Heart right ventricle (tissue), 16 donors: ENCODE measurements around the gene TUBAL3. TPM values are rescaled to one million over a fixed set of nuclear protein-coding genes. Genes with fewer than 3 reads are reported as not detected.

Experiments
- ATAC-seq, 8 donors: fragments of 200-7000 bp; cut with Tn5 transposase; one replicate each; pipeline ENCODE4 v1.9.1; 2020; ENCODE audit warnings: mild to moderate bottlenecking in 8 of 8, moderate library complexity in 8 of 8, moderate number of reproducible peaks in 1 of 8
- DNase-seq, 2 donors: peaks; one replicate each; pipeline ENCODE4 v3.0.0-alpha.2; 2020
- H3K27ac ChIP-seq, 10 donors: fragments of 200-600 bp; sonication (generic) in 2 of 10; one replicate each; pipeline versions ENCODE4 v1.5.0 to v1.8.0; 2020 to 2022; ENCODE audit warnings: mild to moderate bottlenecking in 3 of 10
- H3K27me3 ChIP-seq, 7 donors: fragments of 200-600 bp; one replicate each; pipeline ENCODE4 v1.8.0; 2021 to 2022; ENCODE audit warnings: mild to moderate bottlenecking in 2 of 7
- H3K36me3 ChIP-seq, 9 donors: fragments of 200-600 bp; sonication (generic) in 1 of 9; one replicate each; pipeline versions ENCODE4 v1.5.0 to v1.8.0; 2020 to 2022; ENCODE audit warnings: mild to moderate bottlenecking in 2 of 9
- H3K4me1 ChIP-seq, 9 donors: fragments of 200-600 bp; sonication (generic) in 1 of 9; one replicate each; pipeline versions ENCODE4 v1.5.0 to v1.8.0; 2020 to 2022; ENCODE audit warnings: mild to moderate bottlenecking in 4 of 9
- H3K4me3 ChIP-seq, 10 donors: fragments of 200-600 bp; sonication (generic) in 2 of 10; one replicate each; pipeline versions ENCODE4 v1.5.0 to v1.8.0; 2020 to 2022; ENCODE audit warnings: mild to moderate bottlenecking in 7 of 10, moderate library complexity in 2 of 10
- H3K9me3 ChIP-seq, 11 donors: fragments of 200-600 bp in 10 of 11; sonication (generic) in 2 of 11; one replicate each; pipeline versions ENCODE4 v1.5.0 to v1.8.0; 2013 to 2022; ENCODE audit warnings: mild to moderate bottlenecking in 2 of 11, control low read depth in 1 of 11, moderate library complexity in 1 of 11
- WGBS, 2 donors: extraction: QIAGEN DNeasy Blood & Tissue Kit; methylation state at CpG; one replicate each; pipeline ENCODE4 v1.1.7; 2013; ENCODE audit warnings: inconsistent platforms in 1 of 2; 5-methylcytosine and 5-hydroxymethylcytosine counted together
- intact Hi-C, 10 donors: fragments of 100-400 bp; cut with DNase I; formaldehyde crosslinking; loops; one replicate each; pipeline versions ENCODE4 v1.11.1 to v1.14.2; 2022
- long read RNA-seq, 3 donors: library from polyadenylated mRNA; unstranded; transcript quantifications; one replicate each; pipeline ENCODE4 v2.0.0, GENCODE V29; 2020 to 2021
- polyA plus RNA-seq, 2 donors: library from polyadenylated mRNA; stranded (reverse); fragments of 200-250 nt; gene quantifications; one replicate each; pipeline ENCODE4 v1.2.3, GENCODE V29; 2013
- total RNA-seq, 10 donors: library from RNA; stranded (reverse); fragmentation: NEBNext Ultra II Directional in 3 of 10; extraction: Animal tissue kit (Norgen Biotek cat#: 25700) in 3 of 10; gene quantifications; one replicate each; pipeline versions ENCODE4 v1.2.1 to v1.2.4, GENCODE V29; 2021 to 2023
- TF ChIP-seq, protein P1 (sequence below), 9 donors: fragments of 200-600 bp; sonication (generic) in 2 of 9; IDR thresholded peaks; one replicate each; pipeline versions ENCODE4 v1.5.0 to v1.8.0; 2021 to 2022; ENCODE audit warnings: antibody characterized with exemption in 9 of 9, mild to moderate bottlenecking in 5 of 9, moderate library complexity in 1 of 9
- donor health status: Arrhythmogenic right ventricular cardiomyopathy.
- donor health status: ischemic (EF 13 %, LVEDD 7.1; RV severe dilation, severe dysfunction).
- donor health status: healthy with polysubstance abuse.
- donor health status: DM: no; HTN: yes; CAD: no.
- donor health status: DM: no; HTN: no; CAD: no.
- donor health status: ischemic (EF 25% LVEDD 6.9; RV normal size, moderate dysfunction).
- donor health status: ischemic (EF 25% LVEDD 5.7; RV mildly dilated, moderate dysfunction).
- donor health status: healthy.
- donor health status: DM: yes; HTN: yes; CAD: no.
- donor health status: Ischemic cardiomyopathy.
- donor health status: ischemic (EF 35%, LVEDD 5.7; RV mildly dilated, moderate dysfunction).
- donor health status: nonischemic (EF 11% LVEDD 7.7; RV severe dilation, severe dysfunction).
- donor health status: DM: yes; HTN: yes; CAD: no.
- donor health status: PGD.
- donor health status: ischemic (EF 29% LVEDD 5.4; RV normal size, mild dysfunction).
- donor health status: nonischemic (EF 23%, LVEDD 6.1; RV moderate dilation, normal function).

TUBAL3 gene
- under 1 TPM in 7 of 10 donors, not detected in 3; 0.14 to 0.72 (median 0.17) TPM for total RNA-seq
- polyA plus RNA-seq, result under 1 TPM; 0.23 to 0.51 TPM
- long read RNA-seq, donor 1, result 0 reads
- long read RNA-seq, donor 2, result 0 reads
- long read RNA-seq, donor 3, partial matches to known transcripts, result 0 of 1 reads
- long read RNA-seq, donor 3, other reads (novel, unspliced or antisense), result 1 of 1 reads

DNA sequence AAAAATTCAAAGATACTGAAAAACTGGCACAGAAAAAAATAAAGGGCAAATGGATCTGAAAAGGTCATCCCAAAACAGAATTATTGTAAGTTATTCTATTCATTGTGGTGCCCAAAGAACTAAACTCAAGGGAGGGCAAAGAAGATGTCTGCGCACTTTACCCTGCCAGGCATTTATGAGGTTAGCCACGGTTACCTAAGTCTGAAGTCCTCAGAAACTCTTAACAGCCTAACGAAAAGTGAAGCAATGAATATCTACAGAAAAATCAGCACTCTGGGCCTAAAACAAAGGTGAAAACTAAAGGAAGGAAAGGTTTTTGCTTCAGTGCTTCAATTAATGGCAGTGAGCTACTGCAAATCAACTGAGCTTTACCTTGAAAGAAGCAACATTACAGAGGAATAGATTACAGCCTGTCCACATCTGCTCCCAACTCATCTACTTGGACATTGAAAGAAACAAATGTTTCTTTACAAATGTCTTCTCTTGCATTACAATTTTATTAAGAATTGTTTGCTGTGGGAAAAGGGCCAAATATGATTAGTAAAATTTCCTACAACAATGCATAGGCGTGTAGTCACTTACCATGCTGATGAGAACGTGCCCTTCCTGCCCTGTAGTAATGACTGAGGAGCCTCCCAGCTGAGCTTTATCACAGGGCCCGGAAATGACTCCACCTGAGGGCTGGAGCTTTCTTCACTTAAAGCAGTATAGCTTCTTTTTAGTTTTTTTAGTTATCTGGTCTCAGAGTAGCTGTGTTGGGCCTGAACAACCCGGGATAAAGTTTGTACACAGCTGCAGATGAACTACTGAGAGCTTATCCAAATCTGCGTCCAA lies at the start of gene TUBAL3:
TSS of gene TUBAL3 (minus strand) at position 621 of the 834 bp plus-strand sequence. CDS start at position 585, 36 bp downstream.
- intact Hi-C loops, result loop anchor here in 1 of 10 donors (10.0 kb wide), 1 partner anchor 110 kb away; no protein-coding TSS in a partner anchor
- Histone ChIP-seq H3K36me3 (no peaks in the 10 kb centered on the region), H3K4me1 (peaks cover 0 to 11% (median 0%) of the 10 kb centered on the region in 9 donors), H3K9me3 (no peaks in the 10 kb centered on the region), H3K4me3 (peak within 1 kb of the TSS in 4 of 10 donors; percentile 6 to 21 (median 8)), H3K27me3 (peaks cover 0 to 9% (median 0%) of the 10 kb centered on the region in 7 donors), H3K27ac (peak within 1 kb of the TSS in 5 of 10 donors; percentile 13 to 69 (median 50))
- TF ChIP-seq, protein P1, sequence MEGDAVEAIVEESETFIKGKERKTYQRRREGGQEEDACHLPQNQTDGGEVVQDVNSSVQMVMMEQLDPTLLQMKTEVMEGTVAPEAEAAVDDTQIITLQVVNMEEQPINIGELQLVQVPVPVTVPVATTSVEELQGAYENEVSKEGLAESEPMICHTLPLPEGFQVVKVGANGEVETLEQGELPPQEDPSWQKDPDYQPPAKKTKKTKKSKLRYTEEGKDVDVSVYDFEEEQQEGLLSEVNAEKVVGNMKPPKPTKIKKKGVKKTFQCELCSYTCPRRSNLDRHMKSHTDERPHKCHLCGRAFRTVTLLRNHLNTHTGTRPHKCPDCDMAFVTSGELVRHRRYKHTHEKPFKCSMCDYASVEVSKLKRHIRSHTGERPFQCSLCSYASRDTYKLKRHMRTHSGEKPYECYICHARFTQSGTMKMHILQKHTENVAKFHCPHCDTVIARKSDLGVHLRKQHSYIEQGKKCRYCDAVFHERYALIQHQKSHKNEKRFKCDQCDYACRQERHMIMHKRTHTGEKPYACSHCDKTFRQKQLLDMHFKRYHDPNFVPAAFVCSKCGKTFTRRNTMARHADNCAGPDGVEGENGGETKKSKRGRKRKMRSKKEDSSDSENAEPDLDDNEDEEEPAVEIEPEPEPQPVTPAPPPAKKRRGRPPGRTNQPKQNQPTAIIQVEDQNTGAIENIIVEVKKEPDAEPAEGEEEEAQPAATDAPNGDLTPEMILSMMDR (IDR thresholded peaks at IDR 0.05), result no peak
- peak in 6 of 8 donors; percentile 52 to 86 (median 80) for ATAC-seq
- 63 to 66% methylated on average over 8 of the region's 8 CpGs for WGBS, 2 donors
- no peak for DNase-seq

DNA sequence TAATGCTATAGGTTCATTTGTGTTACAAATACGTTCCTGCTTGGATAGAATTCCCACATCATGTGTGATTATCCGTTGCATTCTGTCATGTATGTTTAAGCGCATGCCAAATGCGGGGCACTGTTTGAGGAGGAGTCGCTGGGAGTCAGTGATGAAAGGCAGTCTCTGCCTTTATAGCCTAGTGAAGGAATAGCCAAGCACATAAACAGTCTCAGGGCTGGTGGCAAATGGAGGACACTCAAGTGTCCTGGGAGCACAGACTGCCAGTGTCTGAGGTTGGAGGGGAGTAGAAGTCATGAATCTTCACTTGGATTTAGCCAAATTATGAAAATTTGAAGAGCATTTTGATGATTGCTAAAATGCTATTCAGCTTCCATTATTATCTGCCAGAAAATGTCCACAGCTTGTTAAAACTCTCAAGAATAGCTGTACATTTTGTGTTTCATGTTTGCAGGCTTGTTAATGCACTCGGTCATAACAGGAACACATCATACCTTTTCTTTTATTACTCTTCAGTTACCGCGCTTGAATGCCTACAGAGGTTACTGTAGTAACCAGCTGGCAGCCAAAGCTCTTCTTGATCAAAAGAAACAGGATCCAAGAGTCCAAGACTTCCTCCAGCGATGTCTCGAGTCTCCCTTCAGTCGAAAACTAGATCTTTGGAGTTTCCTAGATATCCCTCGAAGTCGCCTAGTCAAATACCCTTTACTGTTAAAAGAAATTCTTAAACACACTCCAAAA lies 49.3 kb upstream of the TUBAL3 start:
- no peak for ATAC-seq
- Histone ChIP-seq H3K9me3 (no peaks in the 10 kb centered on the region), H3K36me3 (peaks cover 0 to 74% (median 48%) of the 10 kb centered on the region in 9 donors), H3K4me3 (no peak overlapping the region), H3K27me3 (no peaks in the 10 kb centered on the region), H3K27ac (no peak overlapping the region), H3K4me1 (peaks cover 0 to 12% (median 0%) of the 10 kb centered on the region in 9 donors)
- intact Hi-C loops, result loop anchor here in 1 of 10 donors (5.0 kb wide), 1 partner anchor 83 kb away; no protein-coding TSS in a partner anchor
- 92% methylated on average over 13 of the region's 13 CpGs for WGBS, 2 donors
- DNase-seq, result no peak
- TF ChIP-seq, protein P1 (IDR thresholded peaks at IDR 0.05), result no peak

DNA sequence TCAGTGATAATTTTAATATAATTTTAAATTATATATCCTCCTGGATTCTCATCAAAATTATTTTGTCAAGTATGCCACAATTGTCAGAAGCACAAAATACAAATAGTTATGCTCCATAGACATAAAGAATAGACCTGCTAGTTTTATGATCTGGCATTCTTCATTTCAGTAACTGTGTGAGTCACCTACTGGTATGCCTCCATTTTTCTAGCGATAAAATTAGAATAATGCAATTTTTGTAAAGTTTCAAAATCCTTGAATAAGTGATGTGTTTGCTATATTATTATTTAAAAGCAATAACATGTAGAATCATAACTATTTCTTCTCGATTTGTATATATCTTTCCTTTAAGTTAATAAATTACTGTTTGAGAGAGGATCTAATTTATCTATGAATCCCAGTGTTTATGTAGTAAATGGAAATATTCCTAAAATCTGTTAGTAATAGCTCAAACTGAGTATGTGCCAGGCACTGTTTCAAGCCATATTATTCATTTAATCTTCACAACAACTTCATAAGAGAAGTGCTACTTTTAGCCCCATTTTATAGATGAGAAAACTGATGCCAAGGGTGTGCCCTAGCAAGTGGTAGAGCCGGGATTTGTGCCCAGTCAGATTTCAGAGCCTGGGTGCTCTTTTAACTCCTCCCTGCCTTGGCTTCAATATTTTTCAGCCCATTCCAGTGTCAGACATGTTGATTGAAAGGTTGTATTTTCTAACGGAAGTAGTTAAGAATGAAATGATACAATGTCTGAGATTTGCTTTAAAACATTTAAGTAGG lies 46.2 kb upstream of the TUBAL3 start:
- no peaks in the 10 kb centered on the region for H3K27me3 ChIP-seq
- H3K4me1 ChIP-seq, result peaks cover 0 to 39% (median 7%) of the 10 kb centered on the region in 9 donors
- DNase-seq, result no peak
- TF ChIP-seq, protein P1 (IDR thresholded peaks at IDR 0.05), result no peak
- no peak for ATAC-seq
- intact Hi-C loops, result loop anchor here in 1 of 10 donors (5.0 kb wide), 1 partner anchor 87 kb away; no protein-coding TSS in a partner anchor
- H3K36me3 ChIP-seq, result peaks cover 0 to 43% (median 28%) of the 10 kb centered on the region in 9 donors
- H3K9me3 ChIP-seq, result no peaks in the 10 kb centered on the region
- WGBS, 2 donors, result 87% methylated on average over 4 of the region's 4 CpGs
- H3K27ac ChIP-seq, result no peak overlapping the region
- H3K4me3 ChIP-seq, result peak overlapping the region in 2 of 10 donors; percentile 2 to 15
